ENCODE measurements around the gene PPP2R2B.

GRCh38 chr5:146646441-146646840 lies 232.1 kb downstream of the PPP2R2B start:
- TF ChIP-seq EZH2 (IDR thresholded peaks at IDR 0.05; ENCODE audit: low read length, missing control alignments) (no peak), CTCF (conservative IDR thresholded peaks at IDR 0.05 in 1 of 2, IDR thresholded peaks at IDR 0.05 in 1 of 2; ENCODE audit: low read depth in 1 of 2, low read length in 2 of 2) (no peak)

Data from fibroblast of lung (primary cell).